Measurements from ENCODE around the gene SYF2. TPM values are rescaled to one million over a fixed set of nuclear protein-coding genes. Genes with fewer than 3 reads are reported as not detected.

The SYF2 gene
- total and polyA plus RNA-seq, 2 experiments from 2014 or later: 34.2 to 66.3 TPM

GRCh38 chr1:25174730-25175612, 57.3 kb downstream of the SYF2 start:
- Histone ChIP-seq H3K4me1 (ENCODE audit: insufficient read depth) (peaks cover 7% of the 10 kb centered on the region), H3K4me3 (no peak overlapping the region), H3K27me3 (no peaks in the 10 kb centered on the region), H3K79me2 (no peaks in the 10 kb centered on the region), H4K20me1 (ENCODE audit: insufficient read depth, poor library complexity, severe bottlenecking) (no peaks in the 10 kb centered on the region), H3K36me3 (replicated peaks; ENCODE audit: insufficient read depth, low read depth) (no peaks in the 10 kb centered on the region), H3K9me2 (replicated peaks; ENCODE audit: insufficient read depth) (no peaks in the 10 kb centered on the region), H3K4me2 (no peak overlapping the region), H2AFZ (no peak overlapping the region), H3K27ac (no peak overlapping the region), H3K9me3 (ENCODE audit: low read depth) (no peaks in the 10 kb centered on the region)
- TF ChIP-seq EZH2phosphoT487 (IDR thresholded peaks at IDR 0.05; ENCODE audit: low read depth, severe bottlenecking, unreplicated experiment) (no peak), CTCF (IDR thresholded peaks at IDR 0.05; ENCODE audit: poor library complexity) (no peak), EZH2 (IDR thresholded peaks at IDR 0.05; ENCODE audit: borderline replicate concordance) (no peak)
- no peak for DNase-seq (ENCODE audit: low spot score)
- 89% methylated on average over 13 of the region's 13 CpGs for WGBS (ENCODE audit: low lambda C conversion rate, missing lambda C conversion rate)

- Histone ChIP-seq H3K9me3 (ENCODE audit: low read depth) (no peaks in the 10 kb centered on the region), H3K4me1 (ENCODE audit: insufficient read depth) (peaks cover 12% of the 10 kb centered on the region), H3K27me3 (no peaks in the 10 kb centered on the region), H2AFZ (no peak overlapping the region), H3K36me3 (replicated peaks; ENCODE audit: insufficient read depth, low read depth) (no peaks in the 10 kb centered on the region), H4K20me1 (ENCODE audit: insufficient read depth, poor library complexity, severe bottlenecking) (no peaks in the 10 kb centered on the region), H3K4me3 (no peak overlapping the region), H3K27ac (peak overlapping the region; percentile 34), H3K4me2 (no peak overlapping the region), H3K79me2 (no peaks in the 10 kb centered on the region), H3K9me2 (replicated peaks; ENCODE audit: insufficient read depth) (no peaks in the 10 kb centered on the region)
- no peak for TF ChIP-seq EZH2 (IDR thresholded peaks at IDR 0.05; ENCODE audit: borderline replicate concordance)
- no peak for TF ChIP-seq CTCF (IDR thresholded peaks at IDR 0.05; ENCODE audit: poor library complexity)
- TF ChIP-seq EZH2phosphoT487 (IDR thresholded peaks at IDR 0.05; ENCODE audit: low read depth, severe bottlenecking, unreplicated experiment): no peak
- DNase-seq (ENCODE audit: low spot score): no peak
- 56% methylated on average over 6 of the region's 6 CpGs for WGBS (ENCODE audit: low lambda C conversion rate, missing lambda C conversion rate)
Measured at GRCh38 chr1:25174363-25174729, 58.0 kb downstream of the SYF2 start.

GRCh38 chr1:25173809-25174340, 58.4 kb downstream of the SYF2 start:
- H3K36me3 ChIP-seq (replicated peaks; ENCODE audit: insufficient read depth, low read depth): no peaks in the 10 kb centered on the region
- peak overlapping the region; percentile 34 for H3K27ac ChIP-seq
- H3K9me2 ChIP-seq (replicated peaks; ENCODE audit: insufficient read depth): no peaks in the 10 kb centered on the region
- no peak overlapping the region for H3K4me3 ChIP-seq
- 91% methylated on average over 3 of the region's 3 CpGs for WGBS (ENCODE audit: low lambda C conversion rate, missing lambda C conversion rate)
- H3K27me3 ChIP-seq: no peaks in the 10 kb centered on the region
- DNase-seq (ENCODE audit: low spot score): no peak
- H2AFZ ChIP-seq: no peak overlapping the region
- no peaks in the 10 kb centered on the region for H3K79me2 ChIP-seq
- H4K20me1 ChIP-seq (ENCODE audit: insufficient read depth, poor library complexity, severe bottlenecking): no peaks in the 10 kb centered on the region
- no peak for TF ChIP-seq EZH2phosphoT487 (IDR thresholded peaks at IDR 0.05; ENCODE audit: low read depth, severe bottlenecking, unreplicated experiment)
- TF ChIP-seq CTCF (IDR thresholded peaks at IDR 0.05; ENCODE audit: poor library complexity): no peak
- TF ChIP-seq EZH2 (IDR thresholded peaks at IDR 0.05; ENCODE audit: borderline replicate concordance): no peak
- peaks cover 16% of the 10 kb centered on the region for H3K4me1 ChIP-seq (ENCODE audit: insufficient read depth)
- no peak overlapping the region for H3K4me2 ChIP-seq
- no peaks in the 10 kb centered on the region for H3K9me3 ChIP-seq (ENCODE audit: low read depth)

Other genes starting within 250 kb of the SYF2 start
- 90.4 and 153 TPM in 2 replicates for gene RSRP1, start 15.0 kb upstream of the SYF2 start, total RNA-seq
- 160 and 236 TPM in 2 replicates for gene RSRP1, start 15.0 kb upstream of the SYF2 start, polyA plus RNA-seq
- not detected in 2 replicates for gene RHD, start 40.0 kb upstream of the SYF2 start, total RNA-seq
- gene RHD, start 40.0 kb upstream of the SYF2 start, polyA plus RNA-seq: 0.12 and 0.19 TPM in 2 replicates
- 98.2 and 99.1 TPM in 2 replicates for gene TMEM50A, start 105.8 kb upstream of the SYF2 start, total RNA-seq
- 136 and 151 TPM in 2 replicates for gene TMEM50A, start 105.8 kb upstream of the SYF2 start, polyA plus RNA-seq
- 1.4 and 8.8 TPM in 2 replicates for gene RHCE, start 188.3 kb upstream of the SYF2 start, total RNA-seq
- gene RHCE, start 188.3 kb upstream of the SYF2 start, polyA plus RNA-seq: 0.27 and 0.80 TPM in 2 replicates
- gene MACO1, start 198.4 kb upstream of the SYF2 start, total RNA-seq: 27.0 and 27.2 TPM in 2 replicates
- 14.1 and 14.3 TPM in 2 replicates for gene MACO1, start 198.4 kb upstream of the SYF2 start, polyA plus RNA-seq